Nephron (organoid): Measurements from ENCODE around the gene CLTB.

Experiments used
- H3K27ac Mint-ChIP-seq, 3 experiments: 2 replicates each; pipeline ENCODE4 v1.8.0; 2020; ENCODE audit warnings: mixed read lengths in 3 of 3, mild to moderate bottlenecking in 2 of 3, moderate library complexity in 1 of 3
- H3K27me3 Mint-ChIP-seq: 2 replicates; pipeline ENCODE4 v1.8.0; 2021; ENCODE audit warnings: low read depth, mild to moderate bottlenecking, moderate library complexity, mixed read lengths
- H3K36me3 Mint-ChIP-seq: 2 replicates; pipeline ENCODE4 v1.8.0; 2020; ENCODE audit warnings: low read depth, mixed read lengths
- H3K4me1 Mint-ChIP-seq: 2 replicates; pipeline ENCODE4 v1.8.0; 2020; ENCODE audit warnings: mixed read lengths
- H3K4me3 Mint-ChIP-seq, 3 experiments: 2 replicates each; pipeline ENCODE4 v1.8.0; 2020; ENCODE audit warnings: mild to moderate bottlenecking in 3 of 3, mixed read lengths in 3 of 3, moderate library complexity in 2 of 3
- H3K9me3 Mint-ChIP-seq: 2 replicates; pipeline ENCODE4 v1.8.0; 2020; ENCODE audit warnings: mixed read lengths
- TF ChIP-seq, protein P1 (sequence below), 3 experiments: fragments of 200-600 bp; sonication (generic); IDR thresholded peaks; one replicate each; pipeline ENCODE4 v1.5.0; 2021; ENCODE audit warnings: antibody characterized with exemption in 3 of 3; ENCODE audit not compliant: unreplicated experiment in 3 of 3

CLTB gene

DNA sequence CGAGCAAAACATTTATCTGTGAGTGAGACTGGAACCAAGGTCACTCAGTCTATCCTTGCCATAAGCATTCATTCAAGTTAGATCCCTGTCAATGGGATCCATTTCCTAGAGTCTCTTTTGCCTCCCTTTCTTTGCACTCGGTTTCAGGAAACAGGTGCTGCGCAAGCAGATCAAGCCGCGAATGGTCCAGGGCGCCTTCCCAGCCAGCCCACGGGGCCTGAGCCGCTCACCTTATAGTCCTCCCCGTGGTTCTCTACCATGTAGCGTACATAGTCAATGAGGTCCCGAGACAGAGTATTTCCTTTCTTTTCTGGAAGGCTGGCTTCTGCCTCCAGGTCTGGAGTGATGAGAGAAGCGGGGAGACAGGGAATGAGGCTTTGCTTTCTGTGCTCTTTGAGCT is 31.3 kb downstream of the CLTB start:
- Mint-ChIP-seq H3K9me3 (no peaks in the 10 kb centered on the region), H3K4me1 (peaks cover 19% of the 10 kb centered on the region), H3K4me3 (no peak overlapping the region), H3K27me3 (no peaks in the 10 kb centered on the region), H3K36me3 (peaks cover 30% of the 10 kb centered on the region), H3K27ac (no peak overlapping the region)
- TF ChIP-seq, protein P1, sequence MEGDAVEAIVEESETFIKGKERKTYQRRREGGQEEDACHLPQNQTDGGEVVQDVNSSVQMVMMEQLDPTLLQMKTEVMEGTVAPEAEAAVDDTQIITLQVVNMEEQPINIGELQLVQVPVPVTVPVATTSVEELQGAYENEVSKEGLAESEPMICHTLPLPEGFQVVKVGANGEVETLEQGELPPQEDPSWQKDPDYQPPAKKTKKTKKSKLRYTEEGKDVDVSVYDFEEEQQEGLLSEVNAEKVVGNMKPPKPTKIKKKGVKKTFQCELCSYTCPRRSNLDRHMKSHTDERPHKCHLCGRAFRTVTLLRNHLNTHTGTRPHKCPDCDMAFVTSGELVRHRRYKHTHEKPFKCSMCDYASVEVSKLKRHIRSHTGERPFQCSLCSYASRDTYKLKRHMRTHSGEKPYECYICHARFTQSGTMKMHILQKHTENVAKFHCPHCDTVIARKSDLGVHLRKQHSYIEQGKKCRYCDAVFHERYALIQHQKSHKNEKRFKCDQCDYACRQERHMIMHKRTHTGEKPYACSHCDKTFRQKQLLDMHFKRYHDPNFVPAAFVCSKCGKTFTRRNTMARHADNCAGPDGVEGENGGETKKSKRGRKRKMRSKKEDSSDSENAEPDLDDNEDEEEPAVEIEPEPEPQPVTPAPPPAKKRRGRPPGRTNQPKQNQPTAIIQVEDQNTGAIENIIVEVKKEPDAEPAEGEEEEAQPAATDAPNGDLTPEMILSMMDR (IDR thresholded peaks at IDR 0.05; ENCODE audit: unreplicated experiment in 3 of 3), result no peak

- H3K4me3 Mint-ChIP-seq, result no peak overlapping the region
- H3K27ac Mint-ChIP-seq, result no peak overlapping the region
- H3K36me3 Mint-ChIP-seq, result peaks cover 36% of the 10 kb centered on the region
- H3K27me3 Mint-ChIP-seq, result no peaks in the 10 kb centered on the region
- H3K9me3 Mint-ChIP-seq, result no peaks in the 10 kb centered on the region
- peaks cover 19% of the 10 kb centered on the region for H3K4me1 Mint-ChIP-seq
- TF ChIP-seq, protein P1 (IDR thresholded peaks at IDR 0.05; ENCODE audit: unreplicated experiment in 3 of 3), result no peak
Measured at GRCh38 chr5:176384366-176384930, 31.9 kb downstream of the CLTB start.

DNA sequence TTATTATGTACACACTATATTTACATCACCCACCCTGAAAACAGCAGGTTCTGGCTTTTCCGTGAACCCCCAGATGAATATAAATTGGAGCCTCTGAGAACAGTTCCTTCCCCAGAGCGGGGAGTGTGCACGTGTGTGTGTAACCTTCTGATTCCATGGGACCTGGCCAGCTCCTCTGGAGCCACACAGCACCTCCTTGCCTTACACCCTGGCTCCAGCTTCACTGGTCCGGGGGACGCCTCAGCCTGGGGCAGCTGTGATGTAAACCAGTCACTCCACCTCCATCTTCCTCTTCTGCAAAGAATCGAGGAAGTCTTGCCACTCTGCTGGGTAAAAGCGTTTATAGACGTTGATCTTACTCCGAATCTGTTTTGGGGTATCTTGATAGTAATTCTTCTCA is 32.4 kb downstream of the CLTB start:
- Mint-ChIP-seq H3K36me3 (peaks cover 38% of the 10 kb centered on the region), H3K27ac (no peak overlapping the region), H3K9me3 (no peaks in the 10 kb centered on the region), H3K27me3 (no peaks in the 10 kb centered on the region), H3K4me1 (peaks cover 19% of the 10 kb centered on the region), H3K4me3 (no peak overlapping the region)
- TF ChIP-seq, protein P1 (IDR thresholded peaks at IDR 0.05; ENCODE audit: unreplicated experiment in 3 of 3), result no peak

DNA sequence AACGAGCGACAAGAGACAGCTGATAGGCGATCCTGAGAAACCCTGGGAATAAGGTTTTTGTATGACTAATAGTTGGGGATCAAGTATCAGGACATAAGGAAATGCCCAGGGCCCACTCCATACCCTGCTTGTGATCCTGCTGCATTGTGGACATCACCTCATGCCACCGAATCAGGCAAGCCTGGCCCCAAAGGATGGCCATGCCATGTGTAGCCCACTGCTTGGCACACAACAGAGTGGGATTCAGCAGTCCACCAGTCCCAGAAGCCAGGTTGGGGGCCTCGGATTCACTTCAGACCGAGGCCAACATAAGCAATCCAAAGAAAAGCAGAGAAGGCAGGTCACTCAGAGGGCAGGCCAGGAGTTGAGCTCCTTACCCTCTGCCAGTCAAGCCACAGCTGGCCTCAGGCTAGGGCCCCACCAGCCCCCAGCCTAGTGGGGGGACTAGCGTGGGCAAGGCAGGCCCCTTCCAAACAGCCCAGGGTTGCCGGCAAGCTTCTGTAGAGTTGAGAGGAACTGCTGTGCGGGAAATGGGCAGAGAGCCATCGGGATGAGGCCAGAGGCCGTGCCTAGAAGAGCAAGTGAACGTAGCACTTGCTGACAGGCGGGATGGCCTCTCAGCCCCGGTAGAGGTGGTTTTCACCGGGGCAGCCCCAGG is 33.0 kb downstream of the CLTB start:
- Mint-ChIP-seq H3K4me1 (peaks cover 19% of the 10 kb centered on the region), H3K4me3 (no peak overlapping the region), H3K36me3 (peaks cover 38% of the 10 kb centered on the region), H3K27ac (no peak overlapping the region), H3K9me3 (no peaks in the 10 kb centered on the region), H3K27me3 (no peaks in the 10 kb centered on the region)
- TF ChIP-seq, protein P1 (IDR thresholded peaks at IDR 0.05; ENCODE audit: unreplicated experiment in 3 of 3), result no peak

GRCh38 chr5:176382721-176383120 is 33.6 kb downstream of the CLTB start:
- H3K27me3 Mint-ChIP-seq, result no peaks in the 10 kb centered on the region
- no peak overlapping the region for H3K4me3 Mint-ChIP-seq
- H3K9me3 Mint-ChIP-seq, result no peaks in the 10 kb centered on the region
- H3K4me1 Mint-ChIP-seq, result peaks cover 15% of the 10 kb centered on the region
- TF ChIP-seq, protein P1 (IDR thresholded peaks at IDR 0.05; ENCODE audit: unreplicated experiment in 3 of 3), result no peak
- no peak overlapping the region for H3K27ac Mint-ChIP-seq
- peaks cover 38% of the 10 kb centered on the region for H3K36me3 Mint-ChIP-seq

DNA sequence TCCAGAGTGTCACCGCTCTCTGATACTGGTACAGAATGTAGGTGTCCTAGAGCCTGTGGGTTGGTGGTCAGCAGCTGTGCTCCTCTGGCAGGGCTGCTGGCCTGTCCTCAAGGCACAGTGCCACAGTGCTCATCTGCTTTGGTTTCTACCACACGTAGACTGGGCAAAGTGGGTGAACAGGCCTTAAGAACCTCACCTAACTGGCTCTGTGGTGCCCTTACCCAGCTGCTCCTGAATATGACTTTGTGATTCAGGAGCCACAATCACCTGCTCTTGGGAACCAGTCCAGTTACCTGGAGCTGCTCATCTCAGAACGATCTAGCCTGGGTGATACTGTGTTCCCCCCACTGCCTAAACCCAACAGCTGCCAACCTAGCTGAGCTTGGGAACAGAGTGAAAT is 34.4 kb downstream of the CLTB start:
- Mint-ChIP-seq H3K4me3 (no peak overlapping the region), H3K27ac (no peak overlapping the region), H3K36me3 (peaks cover 38% of the 10 kb centered on the region), H3K27me3 (no peaks in the 10 kb centered on the region), H3K4me1 (peaks cover 7% of the 10 kb centered on the region), H3K9me3 (no peaks in the 10 kb centered on the region)
- TF ChIP-seq, protein P1 (IDR thresholded peaks at IDR 0.05; ENCODE audit: unreplicated experiment in 3 of 3), result no peak
